Measurements from ENCODE around the gene RAB7A.

Gene RAB7A

DNA sequence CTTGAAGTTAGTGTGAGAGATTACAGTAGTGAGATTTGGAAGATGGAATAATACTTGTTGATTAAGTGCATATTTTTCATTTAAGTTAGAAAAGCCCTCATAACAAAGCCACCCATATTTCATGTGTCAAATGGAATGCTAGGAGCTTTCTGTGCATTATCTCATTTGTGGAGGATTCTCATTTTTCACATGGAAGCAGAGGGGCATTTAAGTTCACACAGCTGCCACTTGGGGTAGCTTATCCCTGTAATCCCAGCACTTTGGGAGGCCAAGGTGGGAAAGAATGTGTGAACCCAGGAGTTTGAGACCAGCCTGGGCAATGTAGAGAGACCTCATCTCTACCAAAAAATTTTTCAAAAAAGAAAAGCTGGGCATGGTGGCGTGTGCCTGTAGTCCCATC lies 55.2 kb downstream of the RAB7A start:
- Histone ChIP-seq H4K5ac (ENCODE audit: low read length) (no peak overlapping the region), H3K4me2 (ENCODE audit: low read length) (no peak overlapping the region), H3K79me1 (ENCODE audit: low read length) (peaks cover 34% of the 10 kb centered on the region), H3K56ac (ENCODE audit: low read length) (no peak overlapping the region), H4K8ac (ENCODE audit: low read depth, low read length) (no peak overlapping the region), H2AK5ac (ENCODE audit: low read length) (no peak overlapping the region), H3K23ac (ENCODE audit: low read length) (no peak overlapping the region), H3K9ac (ENCODE audit: low read length) (no peak overlapping the region), H2BK120ac (ENCODE audit: low read depth, low read length) (no peak overlapping the region), H3K79me2 (ENCODE audit: control insufficient read depth, insufficient read depth, low read length) (peaks cover 60% of the 10 kb centered on the region), H2BK5ac (ENCODE audit: low read length) (no peak overlapping the region), H3K4ac (ENCODE audit: low read depth, low read length) (no peak overlapping the region), H3K27me3 (ENCODE audit: insufficient read depth, low read length, poor library complexity) (no peaks in the 10 kb centered on the region), H3K36me3 (ENCODE audit: control insufficient read depth, insufficient read depth, low read length) (no peaks in the 10 kb centered on the region), H3K4me3 (ENCODE audit: low read length) (no peak overlapping the region), H3K18ac (ENCODE audit: low read length) (no peak overlapping the region), H3K4me1 (ENCODE audit: control insufficient read depth, low read depth, low read length) (no peaks in the 10 kb centered on the region), H2BK15ac (replicated peaks; ENCODE audit: low read depth) (no peak overlapping the region), H3K27ac (ENCODE audit: low read depth, low read length) (no peak overlapping the region)
- WGBS (ENCODE audit: extremely low coverage, insufficient coverage, low lambda C conversion rate) = no CpG with 5 or more reads among the region's 1 CpG
- no peak for DNase-seq

DNA sequence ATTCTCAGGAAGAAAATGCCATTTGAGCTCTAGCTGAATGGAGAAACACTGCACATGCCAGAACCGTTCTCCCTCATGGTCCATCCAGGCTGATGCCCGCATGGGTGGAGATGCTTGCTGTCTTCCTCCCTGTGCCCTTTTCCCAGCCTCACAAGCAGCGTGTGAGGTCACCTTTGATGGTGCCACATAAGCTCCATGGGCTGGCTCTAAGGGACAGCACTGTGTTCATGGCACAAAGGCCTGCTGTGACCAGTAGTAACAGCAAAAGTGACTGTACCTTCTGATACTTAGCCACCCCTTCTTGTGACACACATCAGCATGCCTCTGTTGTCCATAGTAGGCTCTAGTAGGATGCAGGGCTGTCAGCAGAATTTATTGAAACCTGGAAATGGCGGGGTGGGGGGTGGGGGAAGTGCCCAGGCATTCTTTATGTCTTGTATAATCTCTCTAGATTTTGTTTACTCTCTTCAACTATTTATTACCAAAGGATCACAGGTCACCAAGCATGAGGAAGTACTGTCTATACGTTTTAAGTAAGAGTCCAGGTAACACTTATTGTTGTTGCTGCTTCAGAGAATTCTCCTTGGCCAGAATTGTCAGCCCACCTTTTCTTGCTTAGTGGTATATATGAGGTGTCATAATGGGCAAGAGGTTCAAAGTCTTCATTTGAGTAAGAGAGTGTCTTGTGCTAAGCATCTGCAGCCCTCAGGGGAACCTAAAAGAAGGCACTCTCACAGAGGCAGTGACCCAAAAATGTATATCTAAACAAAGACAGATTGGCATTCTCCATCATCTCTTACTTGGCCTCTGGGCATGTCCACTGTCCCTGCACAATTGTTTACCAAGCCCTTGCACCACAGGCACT lies 56.5 kb downstream of the RAB7A start:
- Histone ChIP-seq H3K23ac (ENCODE audit: low read length) (no peak overlapping the region), H2BK5ac (ENCODE audit: low read length) (no peak overlapping the region), H2BK120ac (ENCODE audit: low read depth, low read length) (no peak overlapping the region), H3K36me3 (ENCODE audit: control insufficient read depth, insufficient read depth, low read length) (no peaks in the 10 kb centered on the region), H3K79me1 (ENCODE audit: low read length) (peaks cover 40% of the 10 kb centered on the region), H4K5ac (ENCODE audit: low read length) (no peak overlapping the region), H2BK15ac (replicated peaks; ENCODE audit: low read depth) (no peak overlapping the region), H3K9ac (ENCODE audit: low read length) (no peak overlapping the region), H2AK5ac (ENCODE audit: low read length) (no peak overlapping the region), H3K79me2 (ENCODE audit: control insufficient read depth, insufficient read depth, low read length) (peaks cover 60% of the 10 kb centered on the region), H3K4me2 (ENCODE audit: low read length) (no peak overlapping the region), H3K56ac (ENCODE audit: low read length) (no peak overlapping the region), H3K27ac (ENCODE audit: low read depth, low read length) (no peak overlapping the region), H3K18ac (ENCODE audit: low read length) (no peak overlapping the region), H4K8ac (ENCODE audit: low read depth, low read length) (no peak overlapping the region), H3K27me3 (ENCODE audit: insufficient read depth, low read length, poor library complexity) (no peaks in the 10 kb centered on the region), H3K4me1 (ENCODE audit: control insufficient read depth, low read depth, low read length) (no peaks in the 10 kb centered on the region), H3K4me3 (ENCODE audit: low read length) (no peak overlapping the region), H3K4ac (ENCODE audit: low read depth, low read length) (no peak overlapping the region)
- no peak for DNase-seq
- no CpG with 5 or more reads among the region's 5 CpGs for WGBS (ENCODE audit: extremely low coverage, insufficient coverage, low lambda C conversion rate)

DNA sequence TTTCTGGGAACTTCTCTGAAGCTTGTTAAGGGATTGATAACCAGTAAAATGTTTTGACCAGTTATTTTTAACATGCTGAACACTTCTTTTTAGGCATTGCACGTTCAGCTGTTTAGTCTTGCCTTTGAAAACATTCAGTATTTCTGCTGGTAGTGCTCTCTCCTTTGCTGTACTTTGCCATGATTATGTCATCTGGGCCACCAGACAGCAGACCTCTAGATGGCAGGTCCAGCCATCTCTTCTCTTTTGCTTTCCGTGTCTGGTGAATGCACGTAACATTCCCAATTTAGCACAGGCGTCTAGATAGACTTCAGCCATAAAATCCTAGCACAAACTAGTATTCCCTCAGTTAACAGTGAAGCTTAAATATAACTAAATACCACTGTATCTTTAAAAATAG lies 57.8 kb downstream of the RAB7A start:
- Histone ChIP-seq H4K8ac (ENCODE audit: low read depth, low read length) (no peak overlapping the region), H3K9ac (ENCODE audit: low read length) (no peak overlapping the region), H3K79me1 (ENCODE audit: low read length) (peaks cover 46% of the 10 kb centered on the region), H3K18ac (ENCODE audit: low read length) (no peak overlapping the region), H3K36me3 (ENCODE audit: control insufficient read depth, insufficient read depth, low read length) (no peaks in the 10 kb centered on the region), H3K27ac (ENCODE audit: low read depth, low read length) (no peak overlapping the region), H3K27me3 (ENCODE audit: insufficient read depth, low read length, poor library complexity) (no peaks in the 10 kb centered on the region), H3K23ac (ENCODE audit: low read length) (no peak overlapping the region), H3K4me3 (ENCODE audit: low read length) (no peak overlapping the region), H4K5ac (ENCODE audit: low read length) (no peak overlapping the region), H3K4me2 (ENCODE audit: low read length) (no peak overlapping the region), H2BK120ac (ENCODE audit: low read depth, low read length) (no peak overlapping the region), H3K4ac (ENCODE audit: low read depth, low read length) (no peak overlapping the region), H3K4me1 (ENCODE audit: control insufficient read depth, low read depth, low read length) (peaks cover 3% of the 10 kb centered on the region), H3K56ac (ENCODE audit: low read length) (no peak overlapping the region), H2AK5ac (ENCODE audit: low read length) (no peak overlapping the region), H2BK5ac (ENCODE audit: low read length) (no peak overlapping the region), H3K79me2 (ENCODE audit: control insufficient read depth, insufficient read depth, low read length) (peaks cover 65% of the 10 kb centered on the region), H2BK15ac (replicated peaks; ENCODE audit: low read depth) (no peak overlapping the region)
- DNase-seq = no peak
- WGBS (ENCODE audit: extremely low coverage, insufficient coverage, low lambda C conversion rate) = no CpG with 5 or more reads among the region's 4 CpGs

DNA sequence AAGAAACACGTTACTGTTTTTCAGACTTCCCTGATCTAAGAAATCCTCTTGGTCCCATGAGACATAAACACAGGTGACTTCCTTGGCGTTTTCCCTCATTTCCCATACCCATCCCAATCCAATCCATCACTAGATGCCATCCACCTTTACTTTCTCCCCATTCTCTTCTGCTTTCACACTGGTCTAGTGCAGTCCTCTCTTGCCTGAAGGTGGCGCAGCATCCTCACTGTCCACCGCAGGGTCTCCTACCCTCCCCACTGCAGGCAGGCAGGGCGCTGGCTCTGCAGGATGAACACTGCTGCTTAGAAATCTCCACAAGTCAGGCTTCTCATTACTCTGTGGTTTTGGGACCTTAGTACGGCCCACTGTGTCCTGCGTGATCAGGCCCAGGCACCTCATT lies 58.2 kb downstream of the RAB7A start:
- Histone ChIP-seq H3K18ac (ENCODE audit: low read length) (no peak overlapping the region), H3K4ac (ENCODE audit: low read depth, low read length) (no peak overlapping the region), H3K79me1 (ENCODE audit: low read length) (peaks cover 46% of the 10 kb centered on the region), H4K8ac (ENCODE audit: low read depth, low read length) (no peak overlapping the region), H3K4me2 (ENCODE audit: low read length) (no peak overlapping the region), H2BK120ac (ENCODE audit: low read depth, low read length) (no peak overlapping the region), H3K56ac (ENCODE audit: low read length) (peak overlapping the region; percentile 47), H3K4me1 (ENCODE audit: control insufficient read depth, low read depth, low read length) (peaks cover 3% of the 10 kb centered on the region), H3K79me2 (ENCODE audit: control insufficient read depth, insufficient read depth, low read length) (peaks cover 64% of the 10 kb centered on the region), H3K23ac (ENCODE audit: low read length) (no peak overlapping the region), H3K27ac (ENCODE audit: low read depth, low read length) (no peak overlapping the region), H2AK5ac (ENCODE audit: low read length) (no peak overlapping the region), H3K4me3 (ENCODE audit: low read length) (no peak overlapping the region), H4K5ac (ENCODE audit: low read length) (no peak overlapping the region), H2BK5ac (ENCODE audit: low read length) (no peak overlapping the region), H2BK15ac (replicated peaks; ENCODE audit: low read depth) (no peak overlapping the region), H3K9ac (ENCODE audit: low read length) (peak overlapping the region; percentile 14), H3K27me3 (ENCODE audit: insufficient read depth, low read length, poor library complexity) (no peaks in the 10 kb centered on the region), H3K36me3 (ENCODE audit: control insufficient read depth, insufficient read depth, low read length) (no peaks in the 10 kb centered on the region)
- peak; percentile 81 for DNase-seq
- WGBS (ENCODE audit: extremely low coverage, insufficient coverage, low lambda C conversion rate) = no CpG with 5 or more reads among the region's 7 CpGs

DNA sequence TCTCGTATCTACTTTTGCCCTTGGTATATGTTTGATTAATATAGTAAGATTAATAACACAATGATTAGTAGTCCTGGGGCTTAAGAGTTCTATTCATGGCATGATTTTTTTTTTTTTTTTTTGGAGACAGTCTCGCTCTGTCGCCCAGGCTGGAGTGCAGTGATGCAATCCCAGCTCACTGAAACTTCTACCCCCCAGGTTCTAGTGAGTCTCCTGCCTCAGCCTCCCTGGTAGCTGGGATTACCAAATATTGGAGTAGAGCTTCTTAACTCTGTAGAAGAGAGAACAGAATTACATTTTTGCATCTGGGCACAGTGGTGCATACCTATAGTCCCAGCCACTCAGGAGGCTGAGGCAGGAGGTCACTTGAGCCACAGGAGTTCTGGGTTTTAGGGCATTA lies 58.9 kb downstream of the RAB7A start:
- H3K23ac ChIP-seq (ENCODE audit: low read length) = no peak overlapping the region
- no peak overlapping the region for H3K4me2 ChIP-seq (ENCODE audit: low read length)
- no peak overlapping the region for H2BK5ac ChIP-seq (ENCODE audit: low read length)
- peaks cover 43% of the 10 kb centered on the region for H3K79me1 ChIP-seq (ENCODE audit: low read length)
- H3K4me3 ChIP-seq (ENCODE audit: low read length) = no peak overlapping the region
- no peaks in the 10 kb centered on the region for H3K27me3 ChIP-seq (ENCODE audit: insufficient read depth, low read length, poor library complexity)
- no peak overlapping the region for H4K5ac ChIP-seq (ENCODE audit: low read length)
- H3K79me2 ChIP-seq (ENCODE audit: control insufficient read depth, insufficient read depth, low read length) = peaks cover 60% of the 10 kb centered on the region
- H3K9ac ChIP-seq (ENCODE audit: low read length) = no peak overlapping the region
- H3K4me1 ChIP-seq (ENCODE audit: control insufficient read depth, low read depth, low read length) = peaks cover 3% of the 10 kb centered on the region
- H3K4ac ChIP-seq (ENCODE audit: low read depth, low read length) = no peak overlapping the region
- H2BK120ac ChIP-seq (ENCODE audit: low read depth, low read length) = no peak overlapping the region
- no peak overlapping the region for H2BK15ac ChIP-seq (replicated peaks; ENCODE audit: low read depth)
- no CpG with 5 or more reads among the region's 3 CpGs for WGBS (ENCODE audit: extremely low coverage, insufficient coverage, low lambda C conversion rate)
- H3K27ac ChIP-seq (ENCODE audit: low read depth, low read length) = no peak overlapping the region
- no peaks in the 10 kb centered on the region for H3K36me3 ChIP-seq (ENCODE audit: control insufficient read depth, insufficient read depth, low read length)
- no peak overlapping the region for H2AK5ac ChIP-seq (ENCODE audit: low read length)
- no peak overlapping the region for H3K56ac ChIP-seq (ENCODE audit: low read length)
- no peak overlapping the region for H4K8ac ChIP-seq (ENCODE audit: low read depth, low read length)
- DNase-seq = no peak
- H3K18ac ChIP-seq (ENCODE audit: low read length) = no peak overlapping the region
